Peyer's patch (tissue), 4 donors: ENCODE data around the gene IVNS1ABP. TPM values are rescaled to one million over a fixed set of nuclear protein-coding genes. Genes with fewer than 3 reads are reported as not detected.
A peak's percentile ranks its signal among the peaks of the same experiment; 100 is the strongest.

Experiments used
- DNase-seq, 3 donors: peaks; one replicate each; pipeline ENCODE4 v3.0.0-alpha.2; 2017 to 2019
- H3K27ac ChIP-seq, 4 donors: fragments of 200-600 bp; sonication (generic); one replicate each; pipeline ENCODE4 v1.5.1; 2016 to 2019
- H3K27me3 ChIP-seq, 2 donors: fragments of 200-600 bp; sonication (generic); one replicate each; pipeline ENCODE4 v1.5.1; 2019
- H3K36me3 ChIP-seq, 3 donors: fragments of 200-600 bp; sonication (generic); one replicate each; pipeline ENCODE4 v1.5.1; 2016 to 2019
- H3K4me1 ChIP-seq, 4 donors: fragments of 200-600 bp; sonication (generic); one replicate each; pipeline ENCODE4 v1.5.1; 2016 to 2019
- H3K4me3 ChIP-seq, 4 donors: fragments of 200-600 bp; sonication (generic); 1 replicate in 3 of 4; 2 replicates in 1 of 4; pipeline ENCODE4 v1.5.1; 2016 to 2019; ENCODE audit warnings: mild to moderate bottlenecking in 1 of 4
- H3K9me3 ChIP-seq, 4 donors: fragments of 200-600 bp; sonication (generic); one replicate each; pipeline ENCODE4 v1.5.1; 2016 to 2019; ENCODE audit warnings: mild to moderate bottlenecking in 1 of 4
- POLR2A ChIP-seq, 2 donors: fragments of 450-650 bp; IDR thresholded peaks; one replicate each; pipeline ENCODE4 v1.5.1; 2017; ENCODE audit warnings: antibody characterized with exemption in 2 of 2, mild to moderate bottlenecking in 2 of 2, moderate library complexity in 2 of 2
- total RNA-seq, 4 donors: library from RNA; depleted of rRNA; stranded (reverse); fragments of >200 nt; gene quantifications; one replicate each; pipeline ENCODE4 v1.1.0, GENCODE V29; 2016
- TF ChIP-seq, protein P1 (sequence below), 6 experiments: fragments of 450-650 bp in 4 of 6; fragments of 200-600 bp in 2 of 6; sonication (generic) in 1 of 6; IDR thresholded peaks; one replicate each; pipeline ENCODE4 v1.5.1; 2017 to 2019; ENCODE audit warnings: antibody characterized with exemption in 6 of 6, mild to moderate bottlenecking in 3 of 6, moderate library complexity in 1 of 6

The IVNS1ABP gene
- total RNA-seq, 4 donors from 2014 or later: 84.8 to 248 (median 104) TPM

- Histone ChIP-seq H3K36me3 (no peaks in the 10 kb centered on the region), H3K27me3 (no peaks in the 10 kb centered on the region), H3K27ac (no peak overlapping the region), H3K9me3 (no peaks in the 10 kb centered on the region), H3K4me3 (no peak overlapping the region), H3K4me1 (peaks cover 0 to 8% (median 2%) of the 10 kb centered on the region in 4 donors)
- TF ChIP-seq POLR2A (IDR thresholded peaks at IDR 0.05): no peak
- no peak for DNase-seq
These were observed 25.0 kb upstream of the IVNS1ABP start for GRCh38 chr1:185342017-185342416.

DNA sequence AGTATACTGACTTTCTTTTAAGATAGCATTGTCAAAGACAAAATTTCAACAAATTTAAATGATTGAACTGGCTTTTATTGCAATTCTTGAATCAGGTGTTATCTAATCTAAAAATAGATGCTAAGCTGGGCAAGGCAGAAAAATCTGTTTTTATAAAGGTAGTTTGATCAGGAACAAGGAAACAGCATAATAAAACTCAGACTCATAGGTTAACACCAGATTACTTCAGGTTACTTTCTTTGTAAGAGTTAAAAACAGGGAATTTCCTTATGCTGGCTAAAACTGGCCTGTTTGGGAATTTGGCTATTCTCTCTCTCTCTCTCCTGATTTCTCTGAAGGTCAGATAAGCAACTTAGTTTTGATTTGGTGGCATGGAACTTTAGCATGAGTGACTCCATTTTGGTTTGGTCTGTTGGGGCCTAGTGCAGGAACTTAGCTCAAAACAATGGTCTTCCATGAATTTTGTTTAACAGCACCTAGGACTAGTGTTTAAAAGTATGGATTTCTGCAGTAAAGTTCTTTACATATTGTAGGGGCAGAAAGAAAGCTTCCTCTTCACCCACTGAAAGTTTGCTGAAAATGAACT, 24.2 kb upstream of the IVNS1ABP start:
- Histone ChIP-seq H3K4me3 (no peak overlapping the region), H3K9me3 (no peaks in the 10 kb centered on the region), H3K4me1 (peaks cover 0 to 8% (median 2%) of the 10 kb centered on the region in 4 donors), H3K36me3 (no peaks in the 10 kb centered on the region), H3K27ac (no peak overlapping the region), H3K27me3 (no peaks in the 10 kb centered on the region)
- TF ChIP-seq POLR2A (IDR thresholded peaks at IDR 0.05): no peak
- TF ChIP-seq, protein P1, sequence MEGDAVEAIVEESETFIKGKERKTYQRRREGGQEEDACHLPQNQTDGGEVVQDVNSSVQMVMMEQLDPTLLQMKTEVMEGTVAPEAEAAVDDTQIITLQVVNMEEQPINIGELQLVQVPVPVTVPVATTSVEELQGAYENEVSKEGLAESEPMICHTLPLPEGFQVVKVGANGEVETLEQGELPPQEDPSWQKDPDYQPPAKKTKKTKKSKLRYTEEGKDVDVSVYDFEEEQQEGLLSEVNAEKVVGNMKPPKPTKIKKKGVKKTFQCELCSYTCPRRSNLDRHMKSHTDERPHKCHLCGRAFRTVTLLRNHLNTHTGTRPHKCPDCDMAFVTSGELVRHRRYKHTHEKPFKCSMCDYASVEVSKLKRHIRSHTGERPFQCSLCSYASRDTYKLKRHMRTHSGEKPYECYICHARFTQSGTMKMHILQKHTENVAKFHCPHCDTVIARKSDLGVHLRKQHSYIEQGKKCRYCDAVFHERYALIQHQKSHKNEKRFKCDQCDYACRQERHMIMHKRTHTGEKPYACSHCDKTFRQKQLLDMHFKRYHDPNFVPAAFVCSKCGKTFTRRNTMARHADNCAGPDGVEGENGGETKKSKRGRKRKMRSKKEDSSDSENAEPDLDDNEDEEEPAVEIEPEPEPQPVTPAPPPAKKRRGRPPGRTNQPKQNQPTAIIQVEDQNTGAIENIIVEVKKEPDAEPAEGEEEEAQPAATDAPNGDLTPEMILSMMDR (IDR thresholded peaks at IDR 0.05): no peak
- DNase-seq: no peak

DNA sequence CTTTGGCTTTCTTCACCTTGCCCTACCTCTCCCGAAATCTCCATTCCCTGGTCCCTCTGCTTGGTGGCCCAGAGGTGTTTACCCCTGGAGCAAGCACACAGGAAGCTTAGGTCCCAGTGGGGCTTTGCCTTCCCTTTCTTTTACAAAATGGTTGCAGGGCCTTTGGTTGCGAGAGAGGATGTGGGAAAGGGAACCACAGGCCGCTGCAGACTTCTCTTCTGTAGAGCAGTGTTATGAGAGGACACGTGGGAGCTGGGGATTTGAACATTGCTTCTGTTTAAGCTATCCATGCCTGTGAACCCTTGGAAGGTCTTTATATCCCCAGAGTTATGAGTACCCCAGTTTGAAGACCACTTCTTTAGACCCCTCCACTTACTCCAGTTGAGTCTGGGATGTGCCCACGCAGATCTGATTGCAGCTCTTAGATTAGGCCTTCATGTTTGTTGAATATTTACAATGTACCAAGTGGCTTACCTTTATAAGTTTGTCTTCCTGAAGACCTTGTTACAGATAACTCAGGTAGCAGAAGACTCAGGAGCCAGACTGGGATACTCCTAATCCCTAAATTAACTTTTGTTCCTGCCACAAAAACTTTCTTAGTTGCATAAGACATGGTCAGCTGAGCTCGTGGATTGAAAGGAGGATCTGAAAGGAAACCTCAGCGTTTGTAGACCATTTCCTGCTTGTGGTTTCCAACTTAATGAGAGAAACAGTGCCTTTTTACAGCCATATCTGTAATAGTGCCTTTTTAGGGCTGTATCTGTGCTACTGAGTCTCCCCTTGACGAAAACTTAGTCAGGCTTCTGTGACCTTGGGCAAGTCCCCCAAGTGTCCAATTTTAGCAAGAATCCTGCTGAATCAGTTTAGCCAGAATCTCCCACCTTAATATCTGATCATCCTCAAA, 21.9 kb upstream of the IVNS1ABP start:
- peak in 2 of 3 donors; percentile 79 to 88 for DNase-seq
- no peak for TF ChIP-seq POLR2A (IDR thresholded peaks at IDR 0.05)
- TF ChIP-seq, protein P1 (IDR thresholded peaks at IDR 0.05): no peak

DNA sequence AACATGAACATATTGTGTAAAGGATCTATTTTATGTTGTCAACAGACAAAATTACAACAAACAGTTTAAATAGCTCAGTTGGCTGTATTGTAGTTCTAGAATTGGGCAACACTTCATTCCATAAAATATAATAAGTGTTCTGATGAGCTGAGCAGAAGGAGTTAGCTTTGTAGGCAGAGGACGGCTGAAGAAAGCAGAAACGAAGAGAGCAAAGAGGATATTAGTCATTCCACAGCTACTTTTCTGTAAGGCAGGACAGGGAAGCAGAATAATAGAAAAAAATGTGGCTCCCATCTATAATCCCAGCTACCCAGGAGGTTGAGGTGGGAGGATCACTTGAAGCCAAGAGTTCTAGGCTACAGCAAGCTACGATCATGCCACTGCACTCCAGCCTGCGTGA, 20.2 kb upstream of the IVNS1ABP start:
- H3K36me3 ChIP-seq: no peaks in the 10 kb centered on the region
- H3K27ac ChIP-seq: no peak overlapping the region
- H3K4me3 ChIP-seq: no peak overlapping the region
- no peaks in the 10 kb centered on the region for H3K9me3 ChIP-seq
- no peak for DNase-seq
- peaks cover 0 to 8% (median 2%) of the 10 kb centered on the region in 4 donors for H3K4me1 ChIP-seq
- no peaks in the 10 kb centered on the region for H3K27me3 ChIP-seq
- TF ChIP-seq POLR2A (IDR thresholded peaks at IDR 0.05): no peak
- TF ChIP-seq, protein P1 (IDR thresholded peaks at IDR 0.05): no peak

More for the DNA sequence above, 21.9 kb upstream of the IVNS1ABP start:
- H3K27ac ChIP-seq: peak overlapping the region in 2 of 4 donors; percentile 36 to 68
- H3K4me3 ChIP-seq: no peak overlapping the region
- no peaks in the 10 kb centered on the region for H3K27me3 ChIP-seq
- no peaks in the 10 kb centered on the region for H3K36me3 ChIP-seq
- peaks cover 0 to 8% (median 2%) of the 10 kb centered on the region in 4 donors for H3K4me1 ChIP-seq
- no peaks in the 10 kb centered on the region for H3K9me3 ChIP-seq

- TF ChIP-seq, protein P1 (IDR thresholded peaks at IDR 0.05): no peak
- no peak for TF ChIP-seq POLR2A (IDR thresholded peaks at IDR 0.05)
- Histone ChIP-seq H3K27ac (no peak overlapping the region), H3K27me3 (no peaks in the 10 kb centered on the region), H3K9me3 (no peaks in the 10 kb centered on the region), H3K36me3 (no peaks in the 10 kb centered on the region), H3K4me3 (no peak overlapping the region), H3K4me1 (no peaks in the 10 kb centered on the region)
- DNase-seq: no peak
These were observed 17.1 kb upstream of the IVNS1ABP start for GRCh38 chr1:185334182-185334581.

- Histone ChIP-seq H3K4me3 (no peak overlapping the region), H3K4me1 (no peaks in the 10 kb centered on the region), H3K9me3 (no peaks in the 10 kb centered on the region), H3K36me3 (no peaks in the 10 kb centered on the region), H3K27me3 (no peaks in the 10 kb centered on the region), H3K27ac (no peak overlapping the region)
- no peak for TF ChIP-seq POLR2A (IDR thresholded peaks at IDR 0.05)
- TF ChIP-seq, protein P1 (IDR thresholded peaks at IDR 0.05): no peak
- no peak for DNase-seq
These were observed 11.2 kb upstream of the IVNS1ABP start for GRCh38 chr1:185328255-185328654.
